Brain microvascular endothelial cell (primary cell): ENCODE results near the gene RBM6.

Source experiments
- DNase-seq: peaks from one replicate; pipeline ENCODE4 v3.0.0-alpha.2; 2020
- H3K27ac ChIP-seq: fragments of 250-450 bp; sonication (Bioruptor Pico); 2 replicates; pipeline ENCODE4 v1.5.1; 2020; ENCODE audit warnings: mild to moderate bottlenecking, moderate library complexity
- H3K27me3 ChIP-seq: fragments of 250-450 bp; sonication (Bioruptor Pico); replicated peaks from 2 replicates; pipeline ENCODE4 v1.5.1; 2020; ENCODE audit warnings: mild to moderate bottlenecking
- H3K36me3 ChIP-seq: fragments of 250-450 bp; sonication (Bioruptor Pico); replicated peaks from 2 replicates; pipeline ENCODE4 v1.5.1; 2020; ENCODE audit warnings: mild to moderate bottlenecking
- H3K4me3 ChIP-seq: 2 replicates; pipeline ENCODE4 v1.5.1; 2011; ENCODE audit warnings: low read depth, mild to moderate bottlenecking, control low read depth, low read length, moderate library complexity
- CTCF ChIP-seq: IDR thresholded peaks from 2 replicates; pipeline ENCODE4 v1.5.1; 2011; ENCODE audit warnings: low read depth, mild to moderate bottlenecking, moderate library complexity, low read length, control low read depth, inconsistent platforms; ENCODE audit errors: missing control alignments
- in situ Hi-C: cut with HindIII; loops from 2 replicates; pipeline ENCODE4 v1.10.0; 2017; ENCODE audit warnings: low sequenced_read_pairs, low pct_ligation_motif_present

Gene RBM6

GRCh38 chr3:50111757-50112156, 171.8 kb downstream of the RBM6 start:
- TF ChIP-seq CTCF: no peak
- in situ Hi-C loops: no loop called here
- no peak for DNase-seq
- H3K4me3 ChIP-seq: no peak overlapping the region
- no peaks in the 10 kb centered on the region for H3K27me3 ChIP-seq
- H3K27ac ChIP-seq: no peak overlapping the region
- H3K36me3 ChIP-seq: peaks cover 94% of the 10 kb centered on the region

- Histone ChIP-seq H3K27me3 (no peaks in the 10 kb centered on the region), H3K27ac (no peak overlapping the region), H3K36me3 (peaks cover 94% of the 10 kb centered on the region), H3K4me3 (no peak overlapping the region)
- DNase-seq: no peak
- in situ Hi-C loops: no loop called here
- no peak for TF ChIP-seq CTCF
Measured at GRCh38 chr3:50112462-50112861, 172.5 kb downstream of the RBM6 start.

GRCh38 chr3:50117120-50117519, 177.2 kb downstream of the RBM6 start:
- H3K36me3 ChIP-seq: peaks cover 84% of the 10 kb centered on the region
- no peak for TF ChIP-seq CTCF

GRCh38 chr3:50118237-50118636, 178.3 kb downstream of the RBM6 start:
- H3K27ac ChIP-seq: no peak overlapping the region
- no peak for TF ChIP-seq CTCF
- DNase-seq: no peak
- peaks cover 74% of the 10 kb centered on the region for H3K36me3 ChIP-seq
- no peaks in the 10 kb centered on the region for H3K27me3 ChIP-seq
- no peak overlapping the region for H3K4me3 ChIP-seq
- in situ Hi-C loops: no loop called here

More at GRCh38 chr3:50117120-50117519, 177.2 kb downstream of the RBM6 start:
- H3K27me3 ChIP-seq: no peaks in the 10 kb centered on the region
- H3K27ac ChIP-seq: no peak overlapping the region
- in situ Hi-C loops: no loop called here
- no peak for DNase-seq
- no peak overlapping the region for H3K4me3 ChIP-seq

- Histone ChIP-seq H3K4me3 (no peak overlapping the region), H3K36me3 (peaks cover 59% of the 10 kb centered on the region), H3K27ac (no peak overlapping the region), H3K27me3 (no peaks in the 10 kb centered on the region)
- no peak for TF ChIP-seq CTCF
- DNase-seq: no peak
- in situ Hi-C loops: no loop called here
Measured at GRCh38 chr3:50119786-50120185, 179.8 kb downstream of the RBM6 start.

- no peaks in the 10 kb centered on the region for H3K27me3 ChIP-seq
- H3K27ac ChIP-seq: no peak overlapping the region
- no peak for DNase-seq
Measured at GRCh38 chr3:50120364-50121071, 180.6 kb downstream of the RBM6 start.

More at GRCh38 chr3:50120364-50121071, 180.6 kb downstream of the RBM6 start:
- Histone ChIP-seq H3K36me3 (peaks cover 51% of the 10 kb centered on the region), H3K4me3 (no peak overlapping the region)
- in situ Hi-C loops: no loop called here
- TF ChIP-seq CTCF: no peak
